Muscle layer of colon (tissue), 2 donors: ENCODE results near the gene DPP3.
A peak's percentile ranks its signal among the peaks of the same experiment; 100 is the strongest.
"Not testable (repeated sequence)": the region's sequence is repeated elsewhere in the genome, so short reads cannot be mapped to it uniquely, and the experiment has no call there.

ENCODE experiments used
- H3K27ac ChIP-seq: one replicate; pipeline ENCODE4 v1.7.0; 2013; ENCODE audit warnings: low read depth, mild to moderate bottlenecking, low read length, moderate library complexity
- H3K27me3 ChIP-seq, 2 donors: one replicate each; pipeline ENCODE4 v1.7.0; 2013; ENCODE audit warnings: low read length in 2 of 2, mild to moderate bottlenecking in 2 of 2; ENCODE audit not compliant: insufficient read depth in 2 of 2, control insufficient read depth in 1 of 2
- H3K36me3 ChIP-seq: one replicate; pipeline ENCODE4 v1.7.0; 2013; ENCODE audit warnings: mild to moderate bottlenecking, low read length; ENCODE audit not compliant: insufficient read depth
- H3K4me1 ChIP-seq: one replicate; pipeline ENCODE4 v1.7.0; 2013; ENCODE audit warnings: mild to moderate bottlenecking, low read length; ENCODE audit not compliant: insufficient read depth
- H3K4me3 ChIP-seq, 2 donors: one replicate each; pipeline ENCODE4 v1.7.0; 2013; ENCODE audit warnings: low read length in 2 of 2, low read depth in 1 of 2, mild to moderate bottlenecking in 1 of 2, moderate library complexity in 1 of 2
- H3K9ac ChIP-seq: one replicate; pipeline ENCODE4 v1.7.0; 2013; ENCODE audit warnings: low read length
- H3K9me3 ChIP-seq: one replicate; pipeline ENCODE4 v1.7.0; 2013; ENCODE audit warnings: mild to moderate bottlenecking, low read length
- donor health status: abdominal sarcoma.
- donor health status: Adenocarcinoma of cecum.

The DPP3 gene

GRCh38 chr11:66448523-66448922 is 31.7 kb upstream of the DPP3 start:
- Histone ChIP-seq H3K4me1 (no peaks in the 10 kb centered on the region), H3K4me3 (no peak overlapping the region), H3K27ac (no peak overlapping the region), H3K9me3 (no peaks in the 10 kb centered on the region), H3K36me3 (no peaks in the 10 kb centered on the region), H3K27me3 (no peaks in the 10 kb centered on the region), H3K9ac (no peak overlapping the region)

DNA sequence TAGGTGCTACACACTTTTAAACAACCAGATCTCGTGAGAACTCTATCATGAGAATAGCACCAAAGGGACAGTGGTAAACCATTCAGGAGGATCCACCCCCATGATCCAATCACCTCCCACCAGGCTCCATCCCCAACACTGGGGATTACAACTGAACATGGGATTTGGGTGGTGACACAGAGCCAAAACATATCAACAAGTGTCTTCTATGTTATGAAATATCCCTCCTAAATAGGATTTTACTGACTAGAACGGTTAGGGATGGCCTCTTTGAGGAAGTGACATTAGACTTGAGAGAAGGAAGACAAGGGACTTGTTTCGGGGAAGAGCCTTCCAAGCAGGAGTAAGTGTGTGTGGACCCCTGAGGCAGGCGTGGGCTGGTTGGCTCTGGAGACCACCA is 29.7 kb upstream of the DPP3 start:
- H3K4me3 ChIP-seq, result no peak overlapping the region
- H3K36me3 ChIP-seq, result no peaks in the 10 kb centered on the region
- H3K9ac ChIP-seq, result no peak overlapping the region
- H3K27me3 ChIP-seq, result no peaks in the 10 kb centered on the region
- H3K9me3 ChIP-seq, result no peaks in the 10 kb centered on the region
- H3K27ac ChIP-seq, result no peak overlapping the region
- H3K4me1 ChIP-seq, result no peaks in the 10 kb centered on the region

GRCh38 chr11:66451663-66452062 is 28.6 kb upstream of the DPP3 start:
- Histone ChIP-seq H3K36me3 (no peaks in the 10 kb centered on the region), H3K27ac (no peak overlapping the region), H3K9me3 (no peaks in the 10 kb centered on the region), H3K27me3 (no peaks in the 10 kb centered on the region), H3K4me1 (no peaks in the 10 kb centered on the region), H3K4me3 (no peak overlapping the region), H3K9ac (no peak overlapping the region)

GRCh38 chr11:66454247-66454646 is 26.0 kb upstream of the DPP3 start:
- Histone ChIP-seq H3K27me3 (no peaks in the 10 kb centered on the region), H3K27ac (no peak overlapping the region), H3K9me3 (no peaks in the 10 kb centered on the region), H3K9ac (no peak overlapping the region), H3K36me3 (no peaks in the 10 kb centered on the region), H3K4me3 (no peak overlapping the region), H3K4me1 (no peaks in the 10 kb centered on the region)

- no peak overlapping the region for H3K27ac ChIP-seq
- H3K36me3 ChIP-seq, result no peaks in the 10 kb centered on the region
- H3K4me3 ChIP-seq, result no peak overlapping the region
- no peaks in the 10 kb centered on the region for H3K4me1 ChIP-seq
- no peaks in the 10 kb centered on the region for H3K27me3 ChIP-seq
- no peak overlapping the region for H3K9ac ChIP-seq
- no peaks in the 10 kb centered on the region for H3K9me3 ChIP-seq
Observed at GRCh38 chr11:66454828-66455227, 25.4 kb upstream of the DPP3 start.

- no peaks in the 10 kb centered on the region for H3K27me3 ChIP-seq
- H3K4me3 ChIP-seq, result no peak overlapping the region
- no peak overlapping the region for H3K27ac ChIP-seq
Observed at GRCh38 chr11:66457826-66458225, 22.4 kb upstream of the DPP3 start.

DNA sequence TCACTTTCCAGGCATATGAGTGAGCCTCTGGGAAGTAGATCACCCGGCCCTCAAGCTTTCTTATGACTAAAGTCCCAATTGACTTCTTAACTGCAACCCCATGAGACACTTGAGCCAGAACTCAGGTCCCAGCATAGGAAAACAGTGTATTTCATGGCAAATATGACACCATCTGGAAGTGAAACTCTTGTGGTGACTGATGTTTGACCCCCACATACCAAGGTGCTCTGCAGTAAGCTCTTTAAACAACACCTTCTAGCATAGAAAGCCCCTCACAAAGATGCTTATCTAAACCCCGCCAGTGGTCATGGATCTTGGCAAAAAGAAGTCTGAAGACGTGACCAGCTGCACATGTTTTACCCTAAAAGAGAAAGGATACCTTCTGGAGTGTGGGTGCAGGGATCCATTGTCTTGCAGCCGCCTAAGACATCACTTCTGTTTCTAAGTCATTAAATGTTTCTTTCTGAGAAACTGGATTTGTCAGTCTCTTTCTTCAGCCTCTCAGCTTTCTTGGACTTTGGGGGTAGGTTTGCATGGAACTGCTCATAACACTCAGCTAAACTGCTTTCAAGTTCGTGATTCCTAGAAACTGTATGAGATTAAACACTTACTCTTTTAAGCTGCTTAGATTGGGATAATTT is 21.0 kb upstream of the DPP3 start:
- Histone ChIP-seq H3K27me3 (no peaks in the 10 kb centered on the region), H3K4me3 (no peak overlapping the region), H3K36me3 (no peaks in the 10 kb centered on the region), H3K9me3 (no peaks in the 10 kb centered on the region), H3K27ac (no peak overlapping the region), H3K4me1 (no peaks in the 10 kb centered on the region), H3K9ac (no peak overlapping the region)

More at GRCh38 chr11:66457826-66458225, 22.4 kb upstream of the DPP3 start:
- Histone ChIP-seq H3K9ac (no peak overlapping the region), H3K4me1 (no peaks in the 10 kb centered on the region), H3K36me3 (no peaks in the 10 kb centered on the region), H3K9me3 (no peaks in the 10 kb centered on the region)

GRCh38 chr11:66462010-66462409 is 18.2 kb upstream of the DPP3 start:
- Histone ChIP-seq H3K4me3 (no peak overlapping the region), H3K27me3 (no peaks in the 10 kb centered on the region), H3K9me3 (no peaks in the 10 kb centered on the region), H3K9ac (no peak overlapping the region), H3K36me3 (no peaks in the 10 kb centered on the region), H3K4me1 (peaks cover 11% of the 10 kb centered on the region), H3K27ac (no peak overlapping the region)

DNA sequence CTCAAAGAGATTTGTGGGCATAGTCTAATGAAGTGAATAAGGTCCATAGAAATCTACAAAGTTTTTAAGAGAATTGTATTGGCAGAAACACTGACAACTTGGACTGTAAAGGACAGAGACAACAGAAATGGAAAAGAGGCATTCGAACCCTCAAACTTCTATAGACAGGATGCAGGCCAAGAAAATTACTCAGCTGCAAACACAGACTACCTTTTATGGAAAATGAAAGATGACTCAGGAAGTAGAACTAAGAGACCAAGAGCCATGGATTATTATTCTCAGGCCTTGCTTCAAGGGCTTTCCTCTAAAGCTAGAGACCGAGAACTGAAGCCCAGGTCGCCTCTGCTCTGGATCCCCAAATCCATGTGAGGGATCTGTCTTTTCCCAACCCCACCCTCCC is 17.3 kb upstream of the DPP3 start:
- no peak overlapping the region for H3K27ac ChIP-seq
- no peaks in the 10 kb centered on the region for H3K27me3 ChIP-seq
- no peak overlapping the region for H3K9ac ChIP-seq
- no peaks in the 10 kb centered on the region for H3K36me3 ChIP-seq
- H3K4me3 ChIP-seq, result no peak overlapping the region
- H3K9me3 ChIP-seq, result no peaks in the 10 kb centered on the region
- H3K4me1 ChIP-seq, result peaks cover 17% of the 10 kb centered on the region

- H3K4me3 ChIP-seq, H3K9ac ChIP-seq, H3K9me3 ChIP-seq, H3K36me3 ChIP-seq, H3K27me3 ChIP-seq, H3K27ac ChIP-seq: not testable (repeated sequence)
- peaks cover 21% of the 10 kb centered on the region for H3K4me1 ChIP-seq
Observed at GRCh38 chr11:66464116-66464515, 16.1 kb upstream of the DPP3 start.

- peaks cover 5% of the 10 kb centered on the region for H3K36me3 ChIP-seq
- no peaks in the 10 kb centered on the region for H3K9me3 ChIP-seq
- no peaks in the 10 kb centered on the region for H3K27me3 ChIP-seq
- peaks cover 21% of the 10 kb centered on the region for H3K4me1 ChIP-seq
- H3K9ac ChIP-seq, result no peak overlapping the region
- no peak overlapping the region for H3K4me3 ChIP-seq
- no peak overlapping the region for H3K27ac ChIP-seq
Observed at GRCh38 chr11:66464916-66465315, 15.3 kb upstream of the DPP3 start.

- peaks cover 10% of the 10 kb centered on the region for H3K36me3 ChIP-seq
- peak overlapping the region; percentile 83 to 84 for H3K4me3 ChIP-seq
- peak overlapping the region; percentile 93 for H3K27ac ChIP-seq
- no peaks in the 10 kb centered on the region for H3K27me3 ChIP-seq
- H3K4me1 ChIP-seq, result peaks cover 21% of the 10 kb centered on the region
- H3K9ac ChIP-seq, result peak overlapping the region; percentile 44
- no peaks in the 10 kb centered on the region for H3K9me3 ChIP-seq
Observed at GRCh38 chr11:66465373-66466224, 14.6 kb upstream of the DPP3 start.
